HepG2 (cell line): ENCODE data around the gene CTSZ. TPM values are rescaled to one million over a fixed set of nuclear protein-coding genes. Genes with fewer than 3 reads are reported as not detected.

ENCODE experiments used
- CHD2 ChIP-seq: IDR thresholded peaks from 2 replicates; pipeline ENCODE4 v1.6.1; 2011; ENCODE audit warnings: low read depth, low read length, improper control_type of control experiment
- DMAP1 ChIP-seq: IDR thresholded peaks from 2 replicates; pipeline ENCODE4 v1.6.1; 2016
- GZF1 ChIP-seq: sonication (generic); formaldehyde crosslinking; IDR thresholded peaks from 2 replicates; pipeline ENCODE4 v1.5.1; 2020; ENCODE audit warnings: mild to moderate bottlenecking, missing genetic modification reagents
- REL ChIP-seq: sonication (generic); formaldehyde crosslinking; conservative IDR thresholded peaks from 2 replicates; pipeline ENCODE4 v1.8.0; 2022; ENCODE audit warnings: mild to moderate bottlenecking, missing genetic modification reagents, moderate library complexity
- ZNF484 ChIP-seq: sonication (generic); formaldehyde crosslinking; IDR thresholded peaks from 2 replicates; pipeline ENCODE4 v1.5.1; 2020; ENCODE audit warnings: mild to moderate bottlenecking, low read depth, missing genetic modification reagents, borderline replicate concordance
- polyA plus RNA-seq, 8 experiments: library from polyadenylated mRNA; depleted of rRNA in 3 of 8; stranded (reverse) in 7 of 8; unstranded in 1 of 8; fragments of >200 nt; fragmentation: Illumina TruSeq in 4 of 8; extraction: Trizol in 4 of 8; gene quantifications; 2 replicates each; pipeline versions ENCODE4 v1.2.1 to v1.2.3, GENCODE V29; 2011 to 2016; ENCODE audit warnings: low read depth in 4 of 8, missing spikeins in 1 of 8, mixed read lengths in 1 of 8; ENCODE audit not compliant: insufficient read depth in 1 of 8
- total RNA-seq, 5 experiments: library from RNA; depleted of rRNA; stranded (reverse); fragments of >200 nt; fragmentation: Illumina TruSeq; extraction: Trizol; gene quantifications; 2 replicates each; pipeline ENCODE4 v1.2.3, GENCODE V29; 2016; ENCODE audit warnings: low read depth in 1 of 5
- TF ChIP-seq, protein P1 (sequence below): sonication (generic); formaldehyde crosslinking; IDR thresholded peaks from 2 replicates; pipeline ENCODE4 v1.4.0; 2020; ENCODE audit warnings: mild to moderate bottlenecking, missing genetic modification reagents
- TF ChIP-seq, protein P2 (sequence below): sonication (generic); formaldehyde crosslinking; IDR thresholded peaks from 2 replicates; pipeline ENCODE4 v1.4.0; 2020; ENCODE audit warnings: mild to moderate bottlenecking, missing genetic modification reagents, borderline replicate concordance
- TF ChIP-seq, protein P3 (sequence below): sonication (generic); formaldehyde crosslinking; IDR thresholded peaks from 2 replicates; pipeline ENCODE4 v1.5.1; 2020; ENCODE audit warnings: mild to moderate bottlenecking, missing genetic modification reagents, moderate library complexity
- TF ChIP-seq, protein P4 (sequence below): sonication (generic); formaldehyde crosslinking; IDR thresholded peaks from 2 replicates; pipeline ENCODE4 v1.5.0; 2020; ENCODE audit warnings: missing genetic modification reagents
- TF ChIP-seq, protein P5 (sequence below): IDR thresholded peaks from 2 replicates; pipeline ENCODE4 v1.6.1; 2016; ENCODE audit warnings: missing compliant biosample characterization, missing genetic modification reagents, borderline replicate concordance
- TF ChIP-seq, protein P6 (sequence below): sonication (generic); formaldehyde crosslinking; IDR thresholded peaks from 2 replicates; pipeline ENCODE4 v1.5.1; 2020; ENCODE audit warnings: missing genetic modification reagents, mild to moderate bottlenecking, borderline replicate concordance

Gene CTSZ
- total and polyA plus RNA-seq, 2 of the 13 experiments (the other 11 are each of a cell fraction or from before 2014, with no cell fraction given): 0.33 TPM; not detected in 1

DNA sequence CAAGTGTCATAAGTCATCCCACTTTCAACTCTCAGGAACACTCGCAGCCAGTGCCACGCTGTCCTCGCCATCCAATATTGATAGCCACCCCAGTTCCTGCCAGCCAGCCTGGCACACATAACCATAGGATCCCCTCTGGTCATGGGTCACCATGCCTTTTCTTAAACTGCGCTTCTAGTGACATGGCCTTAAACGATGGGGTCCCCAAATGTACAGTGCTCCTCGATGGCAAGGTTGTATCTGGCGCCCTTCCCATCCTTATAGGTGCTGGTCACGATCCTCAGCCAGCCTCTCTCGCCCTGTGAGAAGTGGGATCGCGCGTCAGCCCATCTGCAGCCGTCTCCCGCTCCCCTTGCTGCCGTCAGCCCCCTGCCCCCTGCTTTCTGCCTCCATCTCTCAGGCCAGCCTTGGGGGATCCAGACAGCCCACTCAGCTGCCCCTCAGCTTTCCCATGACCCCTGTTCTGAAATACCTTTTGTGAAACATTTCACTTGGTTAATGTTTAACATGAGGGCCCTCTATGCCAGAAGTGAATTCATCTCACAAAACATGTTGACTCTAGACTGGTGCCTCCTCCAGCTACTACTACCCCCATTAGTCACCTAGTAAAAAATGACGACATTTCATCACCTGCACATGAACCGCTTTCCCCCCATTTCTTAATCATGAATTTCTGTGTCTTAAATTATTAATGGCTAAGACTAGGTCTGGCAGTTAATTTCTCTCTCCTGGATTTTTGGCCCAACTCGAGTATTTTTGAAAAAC lies 11.4 kb downstream of the CTSZ start (continued):
- TF ChIP-seq, protein P1, sequence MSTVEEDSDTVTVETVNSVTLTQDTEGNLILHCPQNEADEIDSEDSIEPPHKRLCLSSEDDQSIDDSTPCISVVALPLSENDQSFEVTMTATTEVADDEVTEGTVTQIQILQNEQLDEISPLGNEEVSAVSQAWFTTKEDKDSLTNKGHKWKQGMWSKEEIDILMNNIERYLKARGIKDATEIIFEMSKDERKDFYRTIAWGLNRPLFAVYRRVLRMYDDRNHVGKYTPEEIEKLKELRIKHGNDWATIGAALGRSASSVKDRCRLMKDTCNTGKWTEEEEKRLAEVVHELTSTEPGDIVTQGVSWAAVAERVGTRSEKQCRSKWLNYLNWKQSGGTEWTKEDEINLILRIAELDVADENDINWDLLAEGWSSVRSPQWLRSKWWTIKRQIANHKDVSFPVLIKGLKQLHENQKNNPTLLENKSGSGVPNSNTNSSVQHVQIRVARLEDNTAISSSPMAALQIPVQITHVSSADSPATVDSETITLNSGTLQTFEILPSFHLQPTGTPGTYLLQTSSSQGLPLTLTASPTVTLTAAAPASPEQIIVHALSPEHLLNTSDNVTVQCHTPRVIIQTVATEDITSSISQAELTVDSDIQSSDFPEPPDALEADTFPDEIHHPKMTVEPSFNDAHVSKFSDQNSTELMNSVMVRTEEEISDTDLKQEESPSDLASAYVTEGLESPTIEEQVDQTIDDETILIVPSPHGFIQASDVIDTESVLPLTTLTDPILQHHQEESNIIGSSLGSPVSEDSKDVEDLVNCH (CRISPR knock-in tag): no peak
- peak; percentile 28; the same call in 1 of the 2 replicates for TF ChIP-seq CHD2
- TF ChIP-seq, protein P2, sequence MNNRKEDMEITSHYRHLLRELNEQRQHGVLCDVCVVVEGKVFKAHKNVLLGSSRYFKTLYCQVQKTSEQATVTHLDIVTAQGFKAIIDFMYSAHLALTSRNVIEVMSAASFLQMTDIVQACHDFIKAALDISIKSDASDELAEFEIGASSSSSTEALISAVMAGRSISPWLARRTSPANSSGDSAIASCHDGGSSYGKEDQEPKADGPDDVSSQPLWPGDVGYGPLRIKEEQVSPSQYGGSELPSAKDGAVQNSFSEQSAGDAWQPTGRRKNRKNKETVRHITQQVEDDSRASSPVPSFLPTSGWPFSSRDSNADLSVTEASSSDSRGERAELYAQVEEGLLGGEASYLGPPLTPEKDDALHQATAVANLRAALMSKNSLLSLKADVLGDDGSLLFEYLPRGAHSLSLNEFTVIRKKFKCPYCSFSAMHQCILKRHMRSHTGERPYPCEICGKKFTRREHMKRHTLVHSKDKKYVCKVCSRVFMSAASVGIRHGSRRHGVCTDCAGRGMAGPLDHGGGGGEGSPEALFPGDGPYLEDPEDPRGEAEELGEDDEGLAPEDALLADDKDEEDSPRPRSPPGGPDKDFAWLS (CRISPR knock-in tag): no peak
- TF ChIP-seq, protein P3, sequence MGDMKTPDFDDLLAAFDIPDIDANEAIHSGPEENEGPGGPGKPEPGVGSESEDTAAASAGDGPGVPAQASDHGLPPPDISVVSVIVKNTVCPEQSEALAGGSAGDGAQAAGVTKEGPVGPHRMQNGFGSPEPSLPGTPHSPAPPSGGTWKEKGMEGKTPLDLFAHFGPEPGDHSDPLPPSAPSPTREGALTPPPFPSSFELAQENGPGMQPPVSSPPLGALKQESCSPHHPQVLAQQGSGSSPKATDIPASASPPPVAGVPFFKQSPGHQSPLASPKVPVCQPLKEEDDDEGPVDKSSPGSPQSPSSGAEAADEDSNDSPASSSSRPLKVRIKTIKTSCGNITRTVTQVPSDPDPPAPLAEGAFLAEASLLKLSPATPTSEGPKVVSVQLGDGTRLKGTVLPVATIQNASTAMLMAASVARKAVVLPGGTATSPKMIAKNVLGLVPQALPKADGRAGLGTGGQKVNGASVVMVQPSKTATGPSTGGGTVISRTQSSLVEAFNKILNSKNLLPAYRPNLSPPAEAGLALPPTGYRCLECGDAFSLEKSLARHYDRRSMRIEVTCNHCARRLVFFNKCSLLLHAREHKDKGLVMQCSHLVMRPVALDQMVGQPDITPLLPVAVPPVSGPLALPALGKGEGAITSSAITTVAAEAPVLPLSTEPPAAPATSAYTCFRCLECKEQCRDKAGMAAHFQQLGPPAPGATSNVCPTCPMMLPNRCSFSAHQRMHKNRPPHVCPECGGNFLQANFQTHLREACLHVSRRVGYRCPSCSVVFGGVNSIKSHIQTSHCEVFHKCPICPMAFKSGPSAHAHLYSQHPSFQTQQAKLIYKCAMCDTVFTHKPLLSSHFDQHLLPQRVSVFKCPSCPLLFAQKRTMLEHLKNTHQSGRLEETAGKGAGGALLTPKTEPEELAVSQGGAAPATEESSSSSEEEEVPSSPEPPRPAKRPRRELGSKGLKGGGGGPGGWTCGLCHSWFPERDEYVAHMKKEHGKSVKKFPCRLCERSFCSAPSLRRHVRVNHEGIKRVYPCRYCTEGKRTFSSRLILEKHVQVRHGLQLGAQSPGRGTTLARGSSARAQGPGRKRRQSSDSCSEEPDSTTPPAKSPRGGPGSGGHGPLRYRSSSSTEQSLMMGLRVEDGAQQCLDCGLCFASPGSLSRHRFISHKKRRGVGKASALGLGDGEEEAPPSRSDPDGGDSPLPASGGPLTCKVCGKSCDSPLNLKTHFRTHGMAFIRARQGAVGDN (CRISPR knock-in tag): peak; percentile 90
- TF ChIP-seq, protein P4, sequence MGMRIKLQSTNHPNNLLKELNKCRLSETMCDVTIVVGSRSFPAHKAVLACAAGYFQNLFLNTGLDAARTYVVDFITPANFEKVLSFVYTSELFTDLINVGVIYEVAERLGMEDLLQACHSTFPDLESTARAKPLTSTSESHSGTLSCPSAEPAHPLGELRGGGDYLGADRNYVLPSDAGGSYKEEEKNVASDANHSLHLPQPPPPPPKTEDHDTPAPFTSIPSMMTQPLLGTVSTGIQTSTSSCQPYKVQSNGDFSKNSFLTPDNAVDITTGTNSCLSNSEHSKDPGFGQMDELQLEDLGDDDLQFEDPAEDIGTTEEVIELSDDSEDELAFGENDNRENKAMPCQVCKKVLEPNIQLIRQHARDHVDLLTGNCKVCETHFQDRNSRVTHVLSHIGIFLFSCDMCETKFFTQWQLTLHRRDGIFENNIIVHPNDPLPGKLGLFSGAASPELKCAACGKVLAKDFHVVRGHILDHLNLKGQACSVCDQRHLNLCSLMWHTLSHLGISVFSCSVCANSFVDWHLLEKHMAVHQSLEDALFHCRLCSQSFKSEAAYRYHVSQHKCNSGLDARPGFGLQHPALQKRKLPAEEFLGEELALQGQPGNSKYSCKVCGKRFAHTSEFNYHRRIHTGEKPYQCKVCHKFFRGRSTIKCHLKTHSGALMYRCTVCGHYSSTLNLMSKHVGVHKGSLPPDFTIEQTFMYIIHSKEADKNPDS (CRISPR knock-in tag): no peak
- TF ChIP-seq DMAP1: no peak
- TF ChIP-seq, protein P5, sequence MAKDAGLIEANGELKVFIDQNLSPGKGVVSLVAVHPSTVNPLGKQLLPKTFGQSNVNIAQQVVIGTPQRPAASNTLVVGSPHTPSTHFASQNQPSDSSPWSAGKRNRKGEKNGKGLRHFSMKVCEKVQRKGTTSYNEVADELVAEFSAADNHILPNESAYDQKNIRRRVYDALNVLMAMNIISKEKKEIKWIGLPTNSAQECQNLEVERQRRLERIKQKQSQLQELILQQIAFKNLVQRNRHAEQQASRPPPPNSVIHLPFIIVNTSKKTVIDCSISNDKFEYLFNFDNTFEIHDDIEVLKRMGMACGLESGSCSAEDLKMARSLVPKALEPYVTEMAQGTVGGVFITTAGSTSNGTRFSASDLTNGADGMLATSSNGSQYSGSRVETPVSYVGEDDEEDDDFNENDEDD (CRISPR knock-in tag): no peak
- no peak for TF ChIP-seq ZNF484 (CRISPR knock-in tag)
- TF ChIP-seq, protein P6, sequence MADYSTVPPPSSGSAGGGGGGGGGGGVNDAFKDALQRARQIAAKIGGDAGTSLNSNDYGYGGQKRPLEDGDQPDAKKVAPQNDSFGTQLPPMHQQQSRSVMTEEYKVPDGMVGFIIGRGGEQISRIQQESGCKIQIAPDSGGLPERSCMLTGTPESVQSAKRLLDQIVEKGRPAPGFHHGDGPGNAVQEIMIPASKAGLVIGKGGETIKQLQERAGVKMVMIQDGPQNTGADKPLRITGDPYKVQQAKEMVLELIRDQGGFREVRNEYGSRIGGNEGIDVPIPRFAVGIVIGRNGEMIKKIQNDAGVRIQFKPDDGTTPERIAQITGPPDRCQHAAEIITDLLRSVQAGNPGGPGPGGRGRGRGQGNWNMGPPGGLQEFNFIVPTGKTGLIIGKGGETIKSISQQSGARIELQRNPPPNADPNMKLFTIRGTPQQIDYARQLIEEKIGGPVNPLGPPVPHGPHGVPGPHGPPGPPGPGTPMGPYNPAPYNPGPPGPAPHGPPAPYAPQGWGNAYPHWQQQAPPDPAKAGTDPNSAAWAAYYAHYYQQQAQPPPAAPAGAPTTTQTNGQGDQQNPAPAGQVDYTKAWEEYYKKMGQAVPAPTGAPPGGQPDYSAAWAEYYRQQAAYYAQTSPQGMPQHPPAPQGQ: no peak
- TF ChIP-seq REL (CRISPR knock-in tag): 0 out of 2 replicates have a peak, but pooled peaks have one; percentile 27
- TF ChIP-seq GZF1 (CRISPR knock-in tag): no peak
